Natural killer cell (primary cell): Measurements from ENCODE around the gene GDPD1. TPM values are rescaled to one million over a fixed set of nuclear protein-coding genes. Genes with fewer than 3 reads are reported as not detected.

Experiments used
- ATAC-seq, 3 donors: fragments of 150-1000 bp in 2 of 3; fragments of 200-7000 bp in 1 of 3; cut with Tn5 transposase; 1 replicate in 1 of 3; 2 replicates in 2 of 3; pipeline ENCODE4 v1.10.0; 2021; ENCODE audit warnings: mild to moderate bottlenecking in 2 of 3, moderate library complexity in 2 of 3
- DNase-seq, 2 donors: peaks; one replicate each; pipeline versions ENCODE4 v3.0.0 to v3.0.0-alpha.2; 2013 to 2021; ENCODE audit warnings: mixed read lengths in 1 of 2
- H3K27ac ChIP-seq: one replicate; pipeline ENCODE4 v1.5.1; 2013; ENCODE audit warnings: mild to moderate bottlenecking, low read length
- H3K27me3 ChIP-seq: one replicate; pipeline ENCODE4 v1.6.1; 2013; ENCODE audit warnings: low read length; ENCODE audit not compliant: control insufficient read depth, insufficient read depth
- H3K36me3 ChIP-seq: one replicate; pipeline ENCODE4 v1.6.1; 2013; ENCODE audit warnings: low read length; ENCODE audit not compliant: control insufficient read depth, insufficient read depth
- H3K4me1 ChIP-seq: one replicate; pipeline ENCODE4 v1.6.1; 2013; ENCODE audit warnings: low read length; ENCODE audit not compliant: control insufficient read depth, insufficient read depth
- H3K4me3 ChIP-seq: one replicate; pipeline ENCODE4 v1.5.1; 2013; ENCODE audit warnings: low read length
- H3K9me3 ChIP-seq: one replicate; pipeline ENCODE4 v1.6.1; 2013; ENCODE audit warnings: low read length; ENCODE audit not compliant: control insufficient read depth, insufficient read depth
- H3K27ac Mint-ChIP-seq, 2 donors: one replicate each; pipeline ENCODE4 v1.8.0; 2022; ENCODE audit warnings: mild to moderate bottlenecking in 2 of 2, mixed read lengths in 2 of 2, moderate library complexity in 1 of 2
- H3K27me3 Mint-ChIP-seq, 2 donors: one replicate each; pipeline ENCODE4 v1.8.0; 2022; ENCODE audit warnings: low read depth in 2 of 2, mixed read lengths in 2 of 2
- H3K36me3 Mint-ChIP-seq: one replicate; pipeline ENCODE4 v1.8.0; 2022; ENCODE audit warnings: mixed read lengths
- H3K4me1 Mint-ChIP-seq, 2 donors: one replicate each; pipeline ENCODE4 v1.8.0; 2022; ENCODE audit warnings: mixed read lengths in 2 of 2
- H3K4me3 Mint-ChIP-seq: one replicate; pipeline ENCODE4 v1.8.0; 2022; ENCODE audit warnings: mild to moderate bottlenecking, moderate library complexity, mixed read lengths
- H3K9me3 Mint-ChIP-seq, 2 donors: one replicate each; pipeline ENCODE4 v1.8.0; 2022; ENCODE audit warnings: mixed read lengths in 2 of 2
- WGBS: methylation state at CpG from one replicate; pipeline ENCODE4 v1.1.7; 2013; ENCODE audit warnings: missing lambda C conversion rate; ENCODE audit not compliant: insufficient coverage; 5-methylcytosine and 5-hydroxymethylcytosine counted together
- intact Hi-C: fragments of 100-400 bp; cut with micrococcal nuclease; formaldehyde crosslinking; loops from one replicate; pipeline ENCODE4 v1.14.2; 2022
- total RNA-seq, 4 donors: library from RNA; stranded (reverse); fragments of 120-200 nt in 1 of 4; gene quantifications; one replicate each; pipeline versions ENCODE4 v1.2.3 to v1.2.4, GENCODE V29; 2013 to 2022
- TF ChIP-seq, protein P1 (sequence below): fragments of 200-600 bp; IDR thresholded peaks from one replicate; pipeline ENCODE4 v1.8.0; 2022; ENCODE audit warnings: antibody characterized with exemption

The GDPD1 gene
- total RNA-seq, 3 donors from 2014 or later (not counting 1 experiment from before 2014, with no cell fraction given) = 4.0 to 5.3 (median 5.1) TPM

DNA sequence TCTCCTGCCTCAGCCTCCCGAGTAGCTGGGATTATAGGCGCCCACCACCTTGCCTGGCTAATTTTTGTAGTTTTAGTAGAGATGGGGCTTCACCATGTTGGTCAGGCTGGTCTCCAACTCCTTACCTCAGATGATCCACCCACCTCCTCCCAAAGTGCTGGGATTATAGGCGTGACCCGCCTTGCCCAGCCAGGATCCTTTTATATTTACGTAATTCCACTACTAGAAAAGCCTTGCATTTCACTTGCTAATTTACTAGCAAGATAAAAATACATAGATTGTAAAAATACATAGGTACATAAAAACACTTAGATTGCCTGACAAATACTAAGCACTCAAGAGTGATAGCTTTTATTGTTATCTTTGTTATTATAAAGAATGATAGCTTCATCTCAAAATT is 47.5 kb downstream of the GDPD1 start:
- TF ChIP-seq, protein P1, sequence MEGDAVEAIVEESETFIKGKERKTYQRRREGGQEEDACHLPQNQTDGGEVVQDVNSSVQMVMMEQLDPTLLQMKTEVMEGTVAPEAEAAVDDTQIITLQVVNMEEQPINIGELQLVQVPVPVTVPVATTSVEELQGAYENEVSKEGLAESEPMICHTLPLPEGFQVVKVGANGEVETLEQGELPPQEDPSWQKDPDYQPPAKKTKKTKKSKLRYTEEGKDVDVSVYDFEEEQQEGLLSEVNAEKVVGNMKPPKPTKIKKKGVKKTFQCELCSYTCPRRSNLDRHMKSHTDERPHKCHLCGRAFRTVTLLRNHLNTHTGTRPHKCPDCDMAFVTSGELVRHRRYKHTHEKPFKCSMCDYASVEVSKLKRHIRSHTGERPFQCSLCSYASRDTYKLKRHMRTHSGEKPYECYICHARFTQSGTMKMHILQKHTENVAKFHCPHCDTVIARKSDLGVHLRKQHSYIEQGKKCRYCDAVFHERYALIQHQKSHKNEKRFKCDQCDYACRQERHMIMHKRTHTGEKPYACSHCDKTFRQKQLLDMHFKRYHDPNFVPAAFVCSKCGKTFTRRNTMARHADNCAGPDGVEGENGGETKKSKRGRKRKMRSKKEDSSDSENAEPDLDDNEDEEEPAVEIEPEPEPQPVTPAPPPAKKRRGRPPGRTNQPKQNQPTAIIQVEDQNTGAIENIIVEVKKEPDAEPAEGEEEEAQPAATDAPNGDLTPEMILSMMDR = no peak
- 95% methylated on average over 4 of the region's 5 CpGs for WGBS

DNA sequence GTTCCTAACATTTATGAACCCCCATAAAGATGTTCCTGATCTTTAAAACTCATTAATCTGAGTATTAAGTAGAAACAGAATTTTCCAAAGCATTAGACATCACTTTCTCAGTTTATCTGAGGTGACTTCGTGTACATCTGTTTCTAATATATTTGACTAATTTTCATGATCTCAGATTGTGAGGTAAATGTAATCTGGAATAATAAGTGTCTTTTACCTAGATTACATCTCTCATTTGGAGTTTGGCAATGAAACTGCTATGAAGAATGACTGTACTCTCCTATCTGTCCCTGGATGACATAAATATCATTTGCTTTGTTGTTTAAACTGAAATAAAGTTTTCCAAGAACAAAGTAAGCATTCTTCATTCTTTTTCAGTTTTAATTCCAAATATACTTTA is 55.3 kb downstream of the GDPD1 start:
- TF ChIP-seq, protein P1 = no peak
- no peaks in the 10 kb centered on the region for H3K27me3 Mint-ChIP-seq
- intact Hi-C loops = no loop called here
- ATAC-seq (no peak), DNase-seq (no peak)
- no peaks in the 10 kb centered on the region for H3K4me1 ChIP-seq
- H3K27ac Mint-ChIP-seq = no peak overlapping the region
- H3K4me3 Mint-ChIP-seq = no peak overlapping the region
- no peaks in the 10 kb centered on the region for H3K4me1 Mint-ChIP-seq
- H3K27me3 ChIP-seq = no peaks in the 10 kb centered on the region
- peaks cover 8% of the 10 kb centered on the region for H3K36me3 Mint-ChIP-seq
- H3K9me3 Mint-ChIP-seq = no peaks in the 10 kb centered on the region
- H3K4me3 ChIP-seq = no peak overlapping the region
- no peak overlapping the region for H3K27ac ChIP-seq
- no CpG with 5 or more reads among the region's 1 CpG for WGBS
- H3K36me3 ChIP-seq = peaks cover 2% of the 10 kb centered on the region
- no peaks in the 10 kb centered on the region for H3K9me3 ChIP-seq

More for the DNA sequence above, 47.5 kb downstream of the GDPD1 start:
- H3K9me3 ChIP-seq = no peaks in the 10 kb centered on the region
- H3K36me3 Mint-ChIP-seq = peaks cover 8% of the 10 kb centered on the region
- no peaks in the 10 kb centered on the region for H3K27me3 ChIP-seq
- no peaks in the 10 kb centered on the region for H3K36me3 ChIP-seq
- H3K4me3 Mint-ChIP-seq = no peak overlapping the region
- H3K27ac ChIP-seq = no peak overlapping the region
- H3K9me3 Mint-ChIP-seq = no peaks in the 10 kb centered on the region
- intact Hi-C loops = no loop called here
- no peaks in the 10 kb centered on the region for H3K27me3 Mint-ChIP-seq
- no peak overlapping the region for H3K4me3 ChIP-seq
- H3K4me1 Mint-ChIP-seq = no peaks in the 10 kb centered on the region
- no peak overlapping the region for H3K27ac Mint-ChIP-seq
- DNase-seq (no peak), ATAC-seq (no peak)
- H3K4me1 ChIP-seq = no peaks in the 10 kb centered on the region

DNA sequence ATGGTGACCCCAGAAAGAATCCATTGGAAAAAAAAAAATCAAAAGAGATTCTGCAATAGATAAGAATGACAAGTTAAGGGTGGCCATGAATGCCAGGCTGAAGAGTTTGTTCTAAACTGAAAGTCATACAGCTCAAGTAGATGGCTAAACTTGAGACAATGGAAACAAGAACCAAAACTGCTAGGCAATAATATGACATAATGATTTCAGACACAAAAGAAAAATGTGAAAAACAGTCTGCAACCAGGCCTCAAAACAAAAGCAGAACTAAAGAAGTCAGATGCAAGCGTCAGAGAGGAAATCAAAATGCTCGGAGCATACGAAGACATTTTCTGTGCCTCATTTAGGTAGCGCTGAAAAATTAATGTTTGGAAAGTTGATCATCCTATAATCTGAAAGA is 56.7 kb downstream of the GDPD1 start:
- no peak overlapping the region for H3K4me3 ChIP-seq
- Mint-ChIP-seq H3K4me1 (no peaks in the 10 kb centered on the region), H3K36me3 (peaks cover 6% of the 10 kb centered on the region), H3K27ac (no peak overlapping the region), H3K27me3 (no peaks in the 10 kb centered on the region), H3K9me3 (no peaks in the 10 kb centered on the region), H3K4me3 (no peak overlapping the region)
- peak overlapping the region; percentile 58 for H3K27ac ChIP-seq
- DNase-seq (no peak), ATAC-seq (no peak)
- H3K9me3 ChIP-seq = no peaks in the 10 kb centered on the region
- peaks cover 2% of the 10 kb centered on the region for H3K36me3 ChIP-seq
- WGBS = 59% methylated on average over 4 of the region's 4 CpGs
- H3K27me3 ChIP-seq = no peaks in the 10 kb centered on the region
- TF ChIP-seq, protein P1 = no peak
- intact Hi-C loops = no loop called here
- no peaks in the 10 kb centered on the region for H3K4me1 ChIP-seq

DNA sequence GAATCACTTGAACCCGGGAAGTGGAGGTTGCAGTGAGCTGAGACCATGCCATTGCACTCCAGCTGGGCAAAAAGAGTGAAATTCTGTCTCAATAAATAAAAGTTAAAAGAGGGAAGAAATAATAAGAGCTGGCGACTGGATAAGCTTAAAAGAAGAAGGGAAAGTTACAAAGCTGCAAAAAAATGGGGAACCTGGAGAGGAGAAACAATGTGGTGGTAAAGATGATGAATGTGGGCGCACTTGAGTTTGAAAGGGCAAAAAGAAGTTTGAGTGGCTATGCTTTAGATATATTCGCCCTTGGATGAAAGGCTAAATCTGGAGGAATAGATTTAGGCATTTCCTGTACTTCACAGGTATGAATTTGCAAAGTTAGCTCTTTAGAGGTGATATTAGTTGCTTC is 58.1 kb downstream of the GDPD1 start:
- peaks cover 2% of the 10 kb centered on the region for H3K36me3 ChIP-seq
- no peaks in the 10 kb centered on the region for H3K27me3 Mint-ChIP-seq
- TF ChIP-seq, protein P1 = no peak
- no peak overlapping the region for H3K4me3 ChIP-seq
- H3K4me1 ChIP-seq = no peaks in the 10 kb centered on the region
- H3K27ac ChIP-seq = no peak overlapping the region
- no peaks in the 10 kb centered on the region for H3K9me3 ChIP-seq
- no peak overlapping the region for H3K27ac Mint-ChIP-seq
- no peak for ATAC-seq
- no peaks in the 10 kb centered on the region for H3K4me1 Mint-ChIP-seq
- no peak overlapping the region for H3K4me3 Mint-ChIP-seq
- intact Hi-C loops = no loop called here
- no peaks in the 10 kb centered on the region for H3K27me3 ChIP-seq
- no peak for DNase-seq
- WGBS = 72% methylated on average over 4 of the region's 4 CpGs
- H3K36me3 Mint-ChIP-seq = no peaks in the 10 kb centered on the region
- H3K9me3 Mint-ChIP-seq = no peaks in the 10 kb centered on the region
